SU-DHL-6 (cell line): Measurements from ENCODE around the gene TTLL9.

ENCODE experiments used
- EZH2phosphoT487 ChIP-seq: fragments of 200-600 bp; sonication (generic), shearing (Covaris generic); conservative IDR thresholded peaks from 2 replicates; pipeline ENCODE4 v1.6.1; 2018; ENCODE audit warnings: mild to moderate bottlenecking, antibody characterized with exemption, low read length, moderate library complexity, mixed read lengths
- TF ChIP-seq, protein P1 (sequence below): fragments of 200-600 bp; sonication (generic); IDR thresholded peaks from one replicate; pipeline ENCODE4 v1.5.1; 2017; ENCODE audit warnings: antibody characterized with exemption, mild to moderate bottlenecking, low read length, moderate library complexity; ENCODE audit not compliant: insufficient read depth, poor library complexity, severe bottlenecking

DNA sequence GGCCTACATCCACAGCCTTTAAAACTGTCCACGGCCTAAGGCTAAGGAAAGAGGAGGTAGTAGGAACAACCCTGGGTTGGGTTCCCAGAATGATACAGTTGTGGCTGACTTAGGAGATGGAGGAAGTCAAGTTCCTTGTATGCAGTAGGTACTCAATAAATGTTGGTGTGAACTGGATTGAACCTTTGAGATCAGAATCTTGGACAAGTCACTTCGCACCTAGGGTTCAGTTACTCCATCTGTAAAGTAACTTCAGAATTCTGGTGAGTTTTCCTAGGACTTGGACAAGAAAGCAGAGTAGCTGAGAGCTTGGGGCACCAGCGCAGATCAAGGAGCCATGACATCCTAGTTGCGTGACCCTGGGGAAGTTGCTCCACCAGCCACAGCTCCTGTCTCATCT is 106.6 kb downstream of the TTLL9 start:
- TF ChIP-seq, protein P1, sequence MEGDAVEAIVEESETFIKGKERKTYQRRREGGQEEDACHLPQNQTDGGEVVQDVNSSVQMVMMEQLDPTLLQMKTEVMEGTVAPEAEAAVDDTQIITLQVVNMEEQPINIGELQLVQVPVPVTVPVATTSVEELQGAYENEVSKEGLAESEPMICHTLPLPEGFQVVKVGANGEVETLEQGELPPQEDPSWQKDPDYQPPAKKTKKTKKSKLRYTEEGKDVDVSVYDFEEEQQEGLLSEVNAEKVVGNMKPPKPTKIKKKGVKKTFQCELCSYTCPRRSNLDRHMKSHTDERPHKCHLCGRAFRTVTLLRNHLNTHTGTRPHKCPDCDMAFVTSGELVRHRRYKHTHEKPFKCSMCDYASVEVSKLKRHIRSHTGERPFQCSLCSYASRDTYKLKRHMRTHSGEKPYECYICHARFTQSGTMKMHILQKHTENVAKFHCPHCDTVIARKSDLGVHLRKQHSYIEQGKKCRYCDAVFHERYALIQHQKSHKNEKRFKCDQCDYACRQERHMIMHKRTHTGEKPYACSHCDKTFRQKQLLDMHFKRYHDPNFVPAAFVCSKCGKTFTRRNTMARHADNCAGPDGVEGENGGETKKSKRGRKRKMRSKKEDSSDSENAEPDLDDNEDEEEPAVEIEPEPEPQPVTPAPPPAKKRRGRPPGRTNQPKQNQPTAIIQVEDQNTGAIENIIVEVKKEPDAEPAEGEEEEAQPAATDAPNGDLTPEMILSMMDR, result no peak
- no peak for TF ChIP-seq EZH2phosphoT487
